Gastrocnemius medialis (tissue), 4 donors: Measurements from ENCODE around the gene CAMTA1. TPM values are rescaled to one million over a fixed set of nuclear protein-coding genes. Genes with fewer than 3 reads are reported as not detected.
A peak's percentile ranks its signal among the peaks of the same experiment; 100 is the strongest.
"Not testable (repeated sequence)": the region's sequence is repeated elsewhere in the genome, so short reads cannot be mapped to it uniquely, and the experiment has no call there.

Experiments
- ATAC-seq, 2 donors: fragments of 150-250 bp; one replicate each; pipeline ENCODE4 v1.9.1; 2016
- DNase-seq, 2 donors: peaks; one replicate each; pipeline ENCODE4 v3.0.0-alpha.2; 2019
- H3K27ac ChIP-seq, 4 donors: fragments of 200-600 bp; sonication (generic); 1 replicate in 1 of 4; 2 replicates in 3 of 4; pipeline ENCODE4 v1.5.1; 2016 to 2018; ENCODE audit warnings: mild to moderate bottlenecking in 2 of 4, moderate library complexity in 1 of 4
- H3K27me3 ChIP-seq, 3 donors: fragments of 200-600 bp; sonication (generic) in 2 of 3; 1 replicate in 1 of 3; 2 replicates in 2 of 3; pipeline versions ENCODE4 v1.5.1 to v1.6.0; 2016 to 2019; ENCODE audit warnings: mild to moderate bottlenecking in 1 of 3, moderate library complexity in 1 of 3
- H3K36me3 ChIP-seq, 2 donors: fragments of 200-600 bp; sonication (generic) in 1 of 2; one replicate each; pipeline ENCODE4 v1.5.1; 2017 to 2018
- H3K4me1 ChIP-seq, 2 donors: fragments of 200-600 bp; sonication (generic) in 1 of 2; one replicate each; pipeline ENCODE4 v1.5.1; 2016 to 2017; ENCODE audit warnings: mild to moderate bottlenecking in 2 of 2
- H3K4me3 ChIP-seq, 4 donors: fragments of 200-600 bp; sonication (generic) in 3 of 4; 1 replicate in 1 of 4; 2 replicates in 3 of 4; pipeline ENCODE4 v1.5.1; 2016 to 2019; ENCODE audit warnings: mild to moderate bottlenecking in 2 of 4
- H3K9me3 ChIP-seq, 3 donors: fragments of 200-600 bp; sonication (generic) in 2 of 3; 1 replicate in 1 of 3; 2 replicates in 2 of 3; pipeline ENCODE4 v1.5.1; 2016 to 2019
- CTCF ChIP-seq, 5 experiments: fragments of 450-650 bp in 3 of 5; fragments of 200-600 bp in 2 of 5; sonication (generic) in 2 of 5; IDR thresholded peaks in 4 of 5; conservative IDR thresholded peaks in 1 of 5; 1 replicate in 4 of 5; 2 replicates in 1 of 5; pipeline ENCODE4 v1.5.1; 2016 to 2019; ENCODE audit warnings: antibody characterized with exemption in 5 of 5, mild to moderate bottlenecking in 3 of 5, moderate library complexity in 3 of 5
- POLR2A ChIP-seq, 2 donors: fragments of 450-650 bp; IDR thresholded peaks; one replicate each; pipeline ENCODE4 v1.6.1; 2017; ENCODE audit warnings: antibody characterized with exemption in 2 of 2, mild to moderate bottlenecking in 2 of 2, moderate library complexity in 2 of 2
- in situ Hi-C, 4 donors: fragments of 200-750 bp; cut with MboI; loops; one replicate each; pipeline versions ENCODE4 v1.15.0 to v1.8.0; 2017; ENCODE audit warnings: low sequenced_read_pairs in 4 of 4
- intact Hi-C: fragments of 100-400 bp; cut with DNase I; formaldehyde crosslinking; loops from one replicate; pipeline ENCODE4 v1.15.1; 2023; ENCODE audit warnings: low total_unique reads
- total RNA-seq, 4 donors: library from RNA; depleted of rRNA; stranded (reverse); fragments of >200 nt; gene quantifications; one replicate each; pipeline versions ENCODE4 v1.1.0 to v1.2.3, GENCODE V29; 2016

The CAMTA1 gene
- total RNA-seq, 4 donors from 2014 or later, result 60.5 to 113 (median 70.4) TPM

GRCh38 chr1:7407980-7408770 lies 622.9 kb downstream of the CAMTA1 start:
- Histone ChIP-seq H3K9me3 (no peaks in the 10 kb centered on the region), H3K4me1 (no peaks in the 10 kb centered on the region), H3K27me3 (no peaks in the 10 kb centered on the region), H3K36me3 (no peaks in the 10 kb centered on the region), H3K27ac (no peak overlapping the region), H3K4me3 (no peak overlapping the region)
- in situ Hi-C loops (no loop called here), intact Hi-C loops (no loop called here)
- TF ChIP-seq POLR2A (IDR thresholded peaks at IDR 0.05), result no peak
- no peak for TF ChIP-seq CTCF (IDR thresholded peaks at IDR 0.05 in 4 of 5, conservative IDR thresholded peaks at IDR 0.05 in 1 of 5)
- no peak for ATAC-seq
- no peak for DNase-seq

- no peaks in the 10 kb centered on the region for H3K9me3 ChIP-seq
- intact Hi-C loops, result no loop called here
- ATAC-seq (no peak), DNase-seq (no peak)
- no peaks in the 10 kb centered on the region for H3K27me3 ChIP-seq
- no peak overlapping the region for H3K27ac ChIP-seq
- no peaks in the 10 kb centered on the region for H3K36me3 ChIP-seq
- H3K4me3 ChIP-seq, result no peak overlapping the region
- TF ChIP-seq POLR2A (IDR thresholded peaks at IDR 0.05) (no peak), CTCF (IDR thresholded peaks at IDR 0.05 in 4 of 5, conservative IDR thresholded peaks at IDR 0.05 in 1 of 5) (no peak)
- in situ Hi-C loops, result no loop called here
- no peaks in the 10 kb centered on the region for H3K4me1 ChIP-seq
These were observed 623.5 kb downstream of the CAMTA1 start for GRCh38 chr1:7408771-7409150.

- DNase-seq (no peak), ATAC-seq (no peak)
- Histone ChIP-seq H3K36me3 (no peaks in the 10 kb centered on the region), H3K4me1 (no peaks in the 10 kb centered on the region), H3K9me3 (no peaks in the 10 kb centered on the region), H3K27me3 (no peaks in the 10 kb centered on the region), H3K27ac (no peak overlapping the region), H3K4me3 (no peak overlapping the region)
- TF ChIP-seq POLR2A (IDR thresholded peaks at IDR 0.05) (no peak), CTCF (IDR thresholded peaks at IDR 0.05 in 4 of 5, conservative IDR thresholded peaks at IDR 0.05 in 1 of 5) (no peak)
- intact Hi-C loops (no loop called here), in situ Hi-C loops (no loop called here)
These were observed 624.0 kb downstream of the CAMTA1 start for GRCh38 chr1:7409278-7409677.

- Histone ChIP-seq H3K27me3 (no peaks in the 10 kb centered on the region), H3K4me3 (no peak overlapping the region), H3K27ac (no peak overlapping the region), H3K9me3 (no peaks in the 10 kb centered on the region), H3K4me1 (no peaks in the 10 kb centered on the region), H3K36me3 (no peaks in the 10 kb centered on the region)
- DNase-seq, result no peak
- TF ChIP-seq CTCF (IDR thresholded peaks at IDR 0.05 in 4 of 5, conservative IDR thresholded peaks at IDR 0.05 in 1 of 5) (no peak), POLR2A (IDR thresholded peaks at IDR 0.05) (no peak)
- intact Hi-C loops (no loop called here), in situ Hi-C loops (no loop called here)
- ATAC-seq, result no peak
These were observed 624.9 kb downstream of the CAMTA1 start for GRCh38 chr1:7410156-7410555.

GRCh38 chr1:7417618-7418017 lies 632.4 kb downstream of the CAMTA1 start:
- H3K27ac ChIP-seq, H3K27me3 ChIP-seq, H3K9me3 ChIP-seq, intact Hi-C loops, ATAC-seq, H3K36me3 ChIP-seq, in situ Hi-C loops, H3K4me1 ChIP-seq, H3K4me3 ChIP-seq: not testable (repeated sequence)
- peak in 1 of 2 donors; percentile 1 for DNase-seq
